Measurements from ENCODE around the gene PKMYT1.

Gene PKMYT1

GRCh38 chr16:3021449-3022207, 41.4 kb upstream of the PKMYT1 start:
- Histone ChIP-seq H3K9ac (no peak overlapping the region), H3K79me2 (ENCODE audit: insufficient read depth, low read depth) (no peaks in the 10 kb centered on the region), H3K4me3 (IDR thresholded peaks at IDR 0.05; ENCODE audit: insufficient read depth, low read depth, low read length) (no peak overlapping the region), H2AFZ (ENCODE audit: low read depth) (peak overlapping the region; percentile 98; the same call in 1 of the 2 replicates), H3K27ac (no peak overlapping the region), H3K27me3 (ENCODE audit: insufficient read depth, low read depth) (peaks cover 6% of the 10 kb centered on the region; the same call in 1 of the 2 replicates), H4K20me1 (ENCODE audit: insufficient read depth) (no peaks in the 10 kb centered on the region), H3K4me1 (ENCODE audit: low read depth, poor library complexity, severe bottlenecking) (peaks cover 44% of the 10 kb centered on the region), H3K4me2 (peak overlapping the region; percentile 99), H3K36me3 (ENCODE audit: insufficient read depth) (no peaks in the 10 kb centered on the region)
- 0 out of 2 replicates have a peak, but pooled peaks have one; percentile 18 for TF ChIP-seq CTCF (conservative IDR thresholded peaks at IDR 0.05; ENCODE audit: low read depth, low read length)

GRCh38 chr16:3020604-3021448, 40.6 kb upstream of the PKMYT1 start:
- Histone ChIP-seq H3K27ac (no peak overlapping the region), H3K4me2 (peak overlapping the region; percentile 99), H3K4me1 (ENCODE audit: low read depth, poor library complexity, severe bottlenecking) (peaks cover 44% of the 10 kb centered on the region), H4K20me1 (ENCODE audit: insufficient read depth) (no peaks in the 10 kb centered on the region), H3K27me3 (ENCODE audit: insufficient read depth, low read depth) (peaks cover 7% of the 10 kb centered on the region), H3K36me3 (ENCODE audit: insufficient read depth) (no peaks in the 10 kb centered on the region), H3K79me2 (ENCODE audit: insufficient read depth, low read depth) (no peaks in the 10 kb centered on the region), H3K9ac (peak overlapping the region; percentile 48; the same call in 1 of the 2 replicates), H2AFZ (ENCODE audit: low read depth) (peak overlapping the region; percentile 98), H3K4me3 (IDR thresholded peaks at IDR 0.05; ENCODE audit: insufficient read depth, low read depth, low read length) (no peak overlapping the region)
- TF ChIP-seq CTCF (conservative IDR thresholded peaks at IDR 0.05; ENCODE audit: low read depth, low read length) = no peak

GRCh38 chr16:3020247-3020603, 40.0 kb upstream of the PKMYT1 start, which contains the start of gene TNFRSF12A:
Gene TNFRSF12A (plus strand): TSS chr16:3020368. CDS start chr16:3020398, 30 bp downstream.
- H3K36me3 ChIP-seq (ENCODE audit: insufficient read depth) = no peaks in the 10 kb centered on the region
- no peaks in the 10 kb centered on the region for H3K79me2 ChIP-seq (ENCODE audit: insufficient read depth, low read depth)
- no peak within 1 kb of the TSS for H3K4me3 ChIP-seq (IDR thresholded peaks at IDR 0.05; ENCODE audit: insufficient read depth, low read depth, low read length)
- peak within 1 kb of the TSS; percentile 48; the same call in 1 of the 2 replicates for H3K9ac ChIP-seq
- H3K27me3 ChIP-seq (ENCODE audit: insufficient read depth, low read depth) = peaks cover 12% of the 10 kb centered on the region
- H4K20me1 ChIP-seq (ENCODE audit: insufficient read depth) = no peaks in the 10 kb centered on the region
- TF ChIP-seq CTCF (conservative IDR thresholded peaks at IDR 0.05; ENCODE audit: low read depth, low read length) = no peak
- H2AFZ ChIP-seq (ENCODE audit: low read depth) = peak within 1 kb of the TSS; percentile 98
- H3K4me2 ChIP-seq = peak within 1 kb of the TSS; percentile 99
- H3K4me1 ChIP-seq (ENCODE audit: low read depth, poor library complexity, severe bottlenecking) = peaks cover 44% of the 10 kb centered on the region
- H3K27ac ChIP-seq = no peak within 1 kb of the TSS

GRCh38 chr16:3019594-3020246, 39.5 kb upstream of the PKMYT1 start:
- H2AFZ ChIP-seq (ENCODE audit: low read depth) = peak overlapping the region; percentile 98
- peaks cover 39% of the 10 kb centered on the region for H3K4me1 ChIP-seq (ENCODE audit: low read depth, poor library complexity, severe bottlenecking)
- no peaks in the 10 kb centered on the region for H3K36me3 ChIP-seq (ENCODE audit: insufficient read depth)
- no peak for TF ChIP-seq CTCF (conservative IDR thresholded peaks at IDR 0.05; ENCODE audit: low read depth, low read length)
- no peak overlapping the region for H3K27ac ChIP-seq
- peak overlapping the region; percentile 77 for H3K4me2 ChIP-seq
- H3K4me3 ChIP-seq (IDR thresholded peaks at IDR 0.05; ENCODE audit: insufficient read depth, low read depth, low read length) = no peak overlapping the region
- H3K9ac ChIP-seq = no peak overlapping the region
- peaks cover 16% of the 10 kb centered on the region for H3K27me3 ChIP-seq (ENCODE audit: insufficient read depth, low read depth)
- H4K20me1 ChIP-seq (ENCODE audit: insufficient read depth) = no peaks in the 10 kb centered on the region
- H3K79me2 ChIP-seq (ENCODE audit: insufficient read depth, low read depth) = no peaks in the 10 kb centered on the region
